ENCODE data around the gene TJP3.

The TJP3 gene

DNA sequence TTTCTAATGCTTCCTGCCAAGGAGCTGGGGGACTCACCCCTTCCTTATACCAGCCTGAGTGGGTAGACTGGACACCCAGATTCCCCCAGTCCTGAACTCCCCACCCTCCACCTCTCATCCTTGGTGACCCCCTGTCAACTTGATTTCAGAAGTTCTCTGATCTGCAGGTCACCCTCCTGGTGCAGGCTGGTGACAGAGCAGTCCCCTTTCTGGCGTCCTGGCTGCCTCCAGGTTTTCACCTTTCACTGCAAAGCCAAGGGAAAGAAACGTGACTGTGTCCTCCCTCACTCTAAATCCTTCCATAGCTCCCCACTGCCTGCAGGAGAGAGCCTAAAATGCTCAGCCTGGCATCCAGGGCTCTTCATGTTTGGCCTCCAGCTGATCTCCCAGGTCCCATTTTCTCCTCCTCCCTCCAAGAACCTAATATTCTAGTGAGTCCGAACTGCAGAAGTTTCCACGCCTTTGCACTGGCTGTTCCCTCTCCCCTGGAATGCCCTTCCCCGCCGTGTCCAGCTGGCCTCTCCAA, 82.1 kb downstream of the TJP3 start:
- TF ChIP-seq, protein P1, sequence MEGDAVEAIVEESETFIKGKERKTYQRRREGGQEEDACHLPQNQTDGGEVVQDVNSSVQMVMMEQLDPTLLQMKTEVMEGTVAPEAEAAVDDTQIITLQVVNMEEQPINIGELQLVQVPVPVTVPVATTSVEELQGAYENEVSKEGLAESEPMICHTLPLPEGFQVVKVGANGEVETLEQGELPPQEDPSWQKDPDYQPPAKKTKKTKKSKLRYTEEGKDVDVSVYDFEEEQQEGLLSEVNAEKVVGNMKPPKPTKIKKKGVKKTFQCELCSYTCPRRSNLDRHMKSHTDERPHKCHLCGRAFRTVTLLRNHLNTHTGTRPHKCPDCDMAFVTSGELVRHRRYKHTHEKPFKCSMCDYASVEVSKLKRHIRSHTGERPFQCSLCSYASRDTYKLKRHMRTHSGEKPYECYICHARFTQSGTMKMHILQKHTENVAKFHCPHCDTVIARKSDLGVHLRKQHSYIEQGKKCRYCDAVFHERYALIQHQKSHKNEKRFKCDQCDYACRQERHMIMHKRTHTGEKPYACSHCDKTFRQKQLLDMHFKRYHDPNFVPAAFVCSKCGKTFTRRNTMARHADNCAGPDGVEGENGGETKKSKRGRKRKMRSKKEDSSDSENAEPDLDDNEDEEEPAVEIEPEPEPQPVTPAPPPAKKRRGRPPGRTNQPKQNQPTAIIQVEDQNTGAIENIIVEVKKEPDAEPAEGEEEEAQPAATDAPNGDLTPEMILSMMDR (IDR thresholded peaks at IDR 0.05; ENCODE audit: borderline replicate concordance, insufficient read depth, low read depth, low read length), result no peak
- H3K4me3 ChIP-seq (ENCODE audit: low read depth, low read length), result no peak overlapping the region

DNA sequence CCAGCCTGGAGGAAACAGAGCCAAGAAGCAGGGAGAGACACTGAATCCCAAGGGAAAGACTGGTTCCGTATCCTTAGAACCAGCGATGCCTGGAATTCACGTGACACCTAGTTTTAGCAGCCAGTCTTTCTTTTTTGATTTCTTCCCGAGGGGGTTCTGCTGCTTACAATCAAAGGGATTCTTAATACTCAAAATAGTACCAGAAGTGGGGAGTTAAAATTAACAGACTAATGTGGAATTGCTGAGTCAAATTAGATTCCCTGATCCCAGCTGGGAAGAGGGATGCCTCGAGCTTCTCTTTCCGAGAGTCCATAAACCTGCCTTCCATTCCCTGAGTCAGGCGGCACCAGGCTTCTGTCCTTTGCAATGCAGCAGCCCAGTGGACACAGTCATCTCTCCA, 82.8 kb downstream of the TJP3 start:
- TF ChIP-seq, protein P1 (IDR thresholded peaks at IDR 0.05; ENCODE audit: borderline replicate concordance, insufficient read depth, low read depth, low read length), result no peak
- no peak overlapping the region for H3K4me3 ChIP-seq (ENCODE audit: low read depth, low read length)

DNA sequence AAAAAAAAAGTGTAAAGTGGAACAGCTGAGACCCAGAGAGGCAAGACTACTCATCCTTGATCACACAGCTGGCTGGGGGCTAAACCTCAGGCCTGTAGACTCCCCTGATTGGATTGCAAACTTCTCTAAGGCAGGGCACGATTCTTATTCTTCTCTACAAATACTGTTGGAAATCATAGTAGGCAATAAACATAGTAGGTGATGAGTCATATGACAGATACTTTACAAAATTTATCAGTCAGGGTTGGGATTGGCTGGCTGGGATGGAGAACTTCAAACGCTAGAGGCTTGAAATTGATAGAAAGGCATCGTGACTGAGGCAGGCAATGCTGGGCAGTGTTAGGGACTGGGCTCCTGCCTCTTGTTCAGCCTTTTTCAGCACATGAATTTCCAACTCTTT, 83.9 kb downstream of the TJP3 start:
- no peak overlapping the region for H3K4me3 ChIP-seq (ENCODE audit: low read depth, low read length)

DNA sequence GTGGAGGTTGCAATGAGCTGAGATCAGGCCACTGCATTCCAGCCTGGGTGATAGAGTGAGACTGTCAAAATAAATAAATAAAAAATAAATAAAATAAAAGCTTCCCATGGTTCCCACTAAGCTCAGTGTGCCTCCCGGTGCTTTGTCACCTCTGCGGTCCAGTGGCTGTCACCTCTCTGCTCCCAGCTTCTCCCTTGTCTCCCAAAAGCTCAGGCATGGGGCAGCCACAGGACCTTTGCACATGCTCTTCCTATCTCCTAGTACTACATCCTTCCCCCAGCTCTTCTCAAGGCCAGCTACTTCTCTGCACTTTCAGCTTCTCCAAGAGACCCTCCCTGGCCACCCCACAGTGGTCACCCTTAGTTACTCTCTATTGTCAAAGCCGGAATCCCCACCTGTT, 85.6 kb downstream of the TJP3 start:
- TF ChIP-seq, protein P1 (IDR thresholded peaks at IDR 0.05; ENCODE audit: borderline replicate concordance, insufficient read depth, low read depth, low read length), result no peak
- H3K4me3 ChIP-seq (ENCODE audit: low read depth, low read length), result no peak overlapping the region

More for the DNA sequence above, 83.9 kb downstream of the TJP3 start:
- TF ChIP-seq, protein P1 (IDR thresholded peaks at IDR 0.05; ENCODE audit: borderline replicate concordance, insufficient read depth, low read depth, low read length), result no peak

DNA sequence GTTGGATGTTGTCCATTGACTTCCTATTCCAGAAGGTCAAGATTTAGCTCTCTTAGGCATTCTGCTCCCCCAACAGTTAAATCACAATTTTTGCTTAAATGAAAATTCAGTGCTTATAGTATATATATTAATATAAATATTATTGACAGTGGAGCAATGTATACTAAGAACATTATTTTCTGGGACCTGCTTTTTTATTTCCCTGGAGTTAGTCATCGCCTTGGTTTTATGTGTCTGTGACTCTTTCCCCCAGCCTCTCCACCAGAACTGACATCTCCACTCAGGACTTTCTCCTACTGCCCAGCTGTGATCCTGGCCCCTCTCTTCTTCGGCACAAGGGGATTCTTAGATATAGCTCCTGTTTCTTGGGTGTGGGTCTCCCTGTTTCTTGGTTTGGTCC, 88.2 kb downstream of the TJP3 start:
- H3K4me3 ChIP-seq (ENCODE audit: low read depth, low read length), result no peak overlapping the region
- TF ChIP-seq, protein P1 (IDR thresholded peaks at IDR 0.05; ENCODE audit: borderline replicate concordance, insufficient read depth, low read depth, low read length), result no peak

DNA sequence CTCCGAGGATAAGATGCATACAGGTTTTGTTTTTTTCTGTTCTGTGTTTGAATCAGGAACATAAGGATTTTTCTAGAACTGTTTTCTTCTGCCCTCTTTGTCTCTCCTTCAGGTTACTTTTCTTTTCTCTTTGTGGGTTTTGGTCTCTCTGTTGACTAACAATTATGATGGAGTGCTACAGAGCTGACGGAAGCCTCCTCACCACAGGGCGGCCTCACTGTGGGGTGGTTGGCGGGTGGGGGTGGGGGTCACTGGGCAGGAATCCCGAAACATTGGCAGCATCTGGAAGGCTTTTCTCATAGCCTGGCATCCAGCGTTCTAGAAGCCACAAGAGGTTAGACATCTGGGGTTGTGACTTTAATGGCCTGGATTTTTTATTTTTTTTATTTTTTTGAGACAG, 90.0 kb downstream of the TJP3 start:
- TF ChIP-seq, protein P1 (IDR thresholded peaks at IDR 0.05; ENCODE audit: borderline replicate concordance, insufficient read depth, low read depth, low read length), result no peak
- H3K4me3 ChIP-seq (ENCODE audit: low read depth, low read length), result no peak overlapping the region

All from GM12875 (cell line).